Activated naive CD4-positive, alpha-beta T cell treated with anti-CD3 and anti-CD28 coated beads, Interleukin-2, amount 50 U/mL, for 24 hours (primary cell): ENCODE measurements around the gene RGS3.
"Not testable (repeated sequence)": the region's sequence is repeated elsewhere in the genome, so short reads cannot be mapped to it uniquely, and the experiment has no call there.

Experiments used
- H3K27ac Mint-ChIP-seq: one replicate; pipeline ENCODE4 v1.8.0; 2021; ENCODE audit warnings: mild to moderate bottlenecking, mixed read lengths
- H3K27me3 Mint-ChIP-seq: one replicate; pipeline ENCODE4 v1.8.0; 2021; ENCODE audit warnings: mixed read lengths
- H3K36me3 Mint-ChIP-seq: one replicate; pipeline ENCODE4 v1.8.0; 2021; ENCODE audit warnings: mixed read lengths
- H3K4me1 Mint-ChIP-seq: one replicate; pipeline ENCODE4 v1.8.0; 2021; ENCODE audit warnings: mixed read lengths
- H3K4me3 Mint-ChIP-seq: one replicate; pipeline ENCODE4 v1.8.0; 2021; ENCODE audit warnings: mild to moderate bottlenecking, mixed read lengths
- H3K9me3 Mint-ChIP-seq: one replicate; pipeline ENCODE4 v1.8.0; 2021; ENCODE audit warnings: mixed read lengths

Gene RGS3

GRCh38 chr9:113477058-113477457, 13.5 kb downstream of the RGS3 start:
- no peaks in the 10 kb centered on the region for H3K36me3 Mint-ChIP-seq
- no peaks in the 10 kb centered on the region for H3K27me3 Mint-ChIP-seq
- H3K4me1 Mint-ChIP-seq, result peaks cover 13% of the 10 kb centered on the region
- no peak overlapping the region for H3K27ac Mint-ChIP-seq
- no peaks in the 10 kb centered on the region for H3K9me3 Mint-ChIP-seq
- no peak overlapping the region for H3K4me3 Mint-ChIP-seq

GRCh38 chr9:113477661-113478060, 14.1 kb downstream of the RGS3 start:
- H3K4me1 Mint-ChIP-seq, result peaks cover 13% of the 10 kb centered on the region
- H3K27me3 Mint-ChIP-seq, result no peaks in the 10 kb centered on the region
- H3K9me3 Mint-ChIP-seq, result no peaks in the 10 kb centered on the region
- no peaks in the 10 kb centered on the region for H3K36me3 Mint-ChIP-seq
- no peak overlapping the region for H3K4me3 Mint-ChIP-seq
- no peak overlapping the region for H3K27ac Mint-ChIP-seq

- H3K27ac Mint-ChIP-seq, result no peak overlapping the region
- no peaks in the 10 kb centered on the region for H3K27me3 Mint-ChIP-seq
- no peaks in the 10 kb centered on the region for H3K9me3 Mint-ChIP-seq
- H3K4me1 Mint-ChIP-seq, result peaks cover 13% of the 10 kb centered on the region
- no peaks in the 10 kb centered on the region for H3K36me3 Mint-ChIP-seq
- no peak overlapping the region for H3K4me3 Mint-ChIP-seq
These were observed 15.7 kb downstream of the RGS3 start for GRCh38 chr9:113479174-113479621.

GRCh38 chr9:113480612-113481011, 17.1 kb downstream of the RGS3 start:
- Mint-ChIP-seq H3K9me3 (no peaks in the 10 kb centered on the region), H3K27ac (peak overlapping the region; percentile 70), H3K27me3 (no peaks in the 10 kb centered on the region)

GRCh38 chr9:113481176-113481787, 17.8 kb downstream of the RGS3 start:
- Mint-ChIP-seq H3K27me3 (no peaks in the 10 kb centered on the region), H3K4me1 (peaks cover 13% of the 10 kb centered on the region), H3K36me3 (no peaks in the 10 kb centered on the region), H3K27ac (no peak overlapping the region), H3K9me3 (no peaks in the 10 kb centered on the region), H3K4me3 (no peak overlapping the region)

More at GRCh38 chr9:113480612-113481011, 17.1 kb downstream of the RGS3 start:
- H3K4me1 Mint-ChIP-seq, result peaks cover 13% of the 10 kb centered on the region
- no peaks in the 10 kb centered on the region for H3K36me3 Mint-ChIP-seq
- no peak overlapping the region for H3K4me3 Mint-ChIP-seq

- H3K4me3 Mint-ChIP-seq, result no peak overlapping the region
- no peaks in the 10 kb centered on the region for H3K9me3 Mint-ChIP-seq
- peaks cover 13% of the 10 kb centered on the region for H3K4me1 Mint-ChIP-seq
- no peaks in the 10 kb centered on the region for H3K36me3 Mint-ChIP-seq
- no peaks in the 10 kb centered on the region for H3K27me3 Mint-ChIP-seq
- H3K27ac Mint-ChIP-seq, result no peak overlapping the region
These were observed 18.8 kb downstream of the RGS3 start for GRCh38 chr9:113482341-113482740.

GRCh38 chr9:113482991-113483675, 19.6 kb downstream of the RGS3 start:
- no peaks in the 10 kb centered on the region for H3K36me3 Mint-ChIP-seq

GRCh38 chr9:113483676-113484257, 20.2 kb downstream of the RGS3 start:
- Mint-ChIP-seq H3K27ac (no peak overlapping the region), H3K9me3 (no peaks in the 10 kb centered on the region), H3K27me3 (no peaks in the 10 kb centered on the region), H3K4me3 (no peak overlapping the region), H3K4me1 (peaks cover 12% of the 10 kb centered on the region), H3K36me3 (no peaks in the 10 kb centered on the region)

More at GRCh38 chr9:113482991-113483675, 19.6 kb downstream of the RGS3 start:
- Mint-ChIP-seq H3K27ac (no peak overlapping the region), H3K9me3 (no peaks in the 10 kb centered on the region), H3K4me3 (no peak overlapping the region), H3K4me1 (peaks cover 13% of the 10 kb centered on the region), H3K27me3 (no peaks in the 10 kb centered on the region)

GRCh38 chr9:113484258-113484730, 20.8 kb downstream of the RGS3 start:
- H3K4me1 Mint-ChIP-seq, result peaks cover 7% of the 10 kb centered on the region
- no peak overlapping the region for H3K4me3 Mint-ChIP-seq
- no peaks in the 10 kb centered on the region for H3K9me3 Mint-ChIP-seq
- no peaks in the 10 kb centered on the region for H3K27me3 Mint-ChIP-seq
- H3K36me3 Mint-ChIP-seq, result no peaks in the 10 kb centered on the region
- no peak overlapping the region for H3K27ac Mint-ChIP-seq

- no peaks in the 10 kb centered on the region for H3K27me3 Mint-ChIP-seq
- no peak overlapping the region for H3K4me3 Mint-ChIP-seq
- H3K9me3 Mint-ChIP-seq, result no peaks in the 10 kb centered on the region
- no peaks in the 10 kb centered on the region for H3K36me3 Mint-ChIP-seq
- H3K4me1 Mint-ChIP-seq, result no peaks in the 10 kb centered on the region
- H3K27ac Mint-ChIP-seq, result no peak overlapping the region
These were observed 22.2 kb downstream of the RGS3 start for GRCh38 chr9:113485761-113486115.

- no peaks in the 10 kb centered on the region for H3K9me3 Mint-ChIP-seq
- H3K36me3 Mint-ChIP-seq, result no peaks in the 10 kb centered on the region
- H3K4me1 Mint-ChIP-seq, result no peaks in the 10 kb centered on the region
- no peaks in the 10 kb centered on the region for H3K27me3 Mint-ChIP-seq
- H3K4me3 Mint-ChIP-seq, result no peak overlapping the region
- no peak overlapping the region for H3K27ac Mint-ChIP-seq
These were observed 22.8 kb downstream of the RGS3 start for GRCh38 chr9:113486327-113486726.

- H3K4me1 Mint-ChIP-seq, result no peaks in the 10 kb centered on the region
- no peak overlapping the region for H3K27ac Mint-ChIP-seq
- H3K4me3 Mint-ChIP-seq, result no peak overlapping the region
- H3K36me3 Mint-ChIP-seq, result no peaks in the 10 kb centered on the region
- H3K9me3 Mint-ChIP-seq, result no peaks in the 10 kb centered on the region
- no peaks in the 10 kb centered on the region for H3K27me3 Mint-ChIP-seq
These were observed 24.5 kb downstream of the RGS3 start for GRCh38 chr9:113488071-113488470.

GRCh38 chr9:113488490-113488889, 25.0 kb downstream of the RGS3 start:
- no peaks in the 10 kb centered on the region for H3K9me3 Mint-ChIP-seq
- H3K4me3 Mint-ChIP-seq, result no peak overlapping the region
- H3K27me3 Mint-ChIP-seq, result no peaks in the 10 kb centered on the region
- no peaks in the 10 kb centered on the region for H3K4me1 Mint-ChIP-seq
- H3K27ac Mint-ChIP-seq, result no peak overlapping the region
- H3K36me3 Mint-ChIP-seq, result no peaks in the 10 kb centered on the region

GRCh38 chr9:113491147-113491546, 27.6 kb downstream of the RGS3 start:
- not testable (repeated sequence) for H3K27ac Mint-ChIP-seq, H3K36me3 Mint-ChIP-seq, H3K9me3 Mint-ChIP-seq, H3K4me1 Mint-ChIP-seq, H3K4me3 Mint-ChIP-seq, H3K27me3 Mint-ChIP-seq

GRCh38 chr9:113492343-113493202, 29.0 kb downstream of the RGS3 start:
- H3K27me3 Mint-ChIP-seq, result no peaks in the 10 kb centered on the region
- H3K4me3 Mint-ChIP-seq, result no peak overlapping the region
- no peaks in the 10 kb centered on the region for H3K36me3 Mint-ChIP-seq
- no peaks in the 10 kb centered on the region for H3K9me3 Mint-ChIP-seq
- H3K27ac Mint-ChIP-seq, result no peak overlapping the region
- H3K4me1 Mint-ChIP-seq, result peaks cover 5% of the 10 kb centered on the region

- no peaks in the 10 kb centered on the region for H3K9me3 Mint-ChIP-seq
- no peak overlapping the region for H3K27ac Mint-ChIP-seq
- H3K36me3 Mint-ChIP-seq, result no peaks in the 10 kb centered on the region
- peaks cover 5% of the 10 kb centered on the region for H3K4me1 Mint-ChIP-seq
- H3K27me3 Mint-ChIP-seq, result no peaks in the 10 kb centered on the region
- H3K4me3 Mint-ChIP-seq, result no peak overlapping the region
These were observed 29.6 kb downstream of the RGS3 start for GRCh38 chr9:113493203-113493520.
